IMR-90 (cell line): ENCODE results near the gene LDLRAD3. TPM values are rescaled to one million over a fixed set of nuclear protein-coding genes. Genes with fewer than 3 reads are reported as not detected.

ENCODE experiments used
- ATAC-seq: fragments of 200-7000 bp; cut with Tn5 transposase; 2 replicates; pipeline ENCODE4 v1.9.1; 2020; ENCODE audit warnings: low read depth, mild to moderate bottlenecking, moderate library complexity
- BruUV-seq: library from RNA; stranded (reverse); fragments of 400-500 nt; replicated peaks from 2 replicates; lab custom pipeline; 2021; lab: Mats Ljungman, UMichigan
- CTCF ChIA-PET: fragments of 300-600 bp; formaldehyde crosslinking; extraction: SDS; loops from one replicate; lab custom pipeline; 2021; ENCODE audit warnings: antibody characterized with exemption; lab: Yijun Ruan, JAX
- POLR2A ChIA-PET: fragments of 300-600 bp; sonication (Branson Sonifier 250); formaldehyde crosslinking; loops from one replicate; lab custom pipeline; 2022; ENCODE audit warnings: antibody characterized with exemption; ENCODE audit not compliant: unreplicated experiment; lab: Charles Lee
- DNase-seq: peaks from one replicate; pipeline ENCODE4 v3.0.0; 2013
- H2AFZ ChIP-seq: replicated peaks from 2 replicates; pipeline ENCODE3; 2013; ENCODE audit warnings: low read length, mild to moderate bottlenecking; ENCODE audit not compliant: poor library complexity
- H2AK5ac ChIP-seq: 2 replicates; pipeline ENCODE4 v1.6.1; 2013; ENCODE audit warnings: low read depth, low read length, inconsistent platforms
- H2AK9ac ChIP-seq: replicated peaks from 2 replicates; pipeline ENCODE3; 2013; ENCODE audit warnings: mild to moderate bottlenecking, low read depth, low read length, moderate library complexity; ENCODE audit not compliant: poor library complexity
- H2BK120ac ChIP-seq: 2 replicates; pipeline ENCODE4 v1.6.1; 2013; ENCODE audit warnings: low read depth, low read length, inconsistent platforms
- H2BK15ac ChIP-seq: 3 replicates; pipeline ENCODE4 v1.6.1; 2013; ENCODE audit warnings: low read depth, low read length, inconsistent platforms
- H2BK20ac ChIP-seq: 2 replicates; pipeline ENCODE4 v1.6.1; 2013; ENCODE audit warnings: low read depth, mild to moderate bottlenecking, inconsistent platforms, low read length, moderate library complexity
- H2BK5ac ChIP-seq: 2 replicates; pipeline ENCODE4 v1.6.1; 2013; ENCODE audit warnings: mild to moderate bottlenecking, low read depth, low read length, inconsistent platforms; ENCODE audit not compliant: poor library complexity, severe bottlenecking
- H3K14ac ChIP-seq: replicated peaks from 2 replicates; pipeline ENCODE4 v1.6.1; 2013; ENCODE audit warnings: low read depth, low read length, inconsistent platforms
- H3K18ac ChIP-seq: 2 replicates; pipeline ENCODE4 v1.6.1; 2013; ENCODE audit warnings: low read depth, low read length, control low read depth
- H3K23ac ChIP-seq: 2 replicates; pipeline ENCODE4 v1.6.1; 2013; ENCODE audit warnings: low read depth, low read length, inconsistent platforms
- H3K27ac ChIP-seq: 2 replicates; pipeline ENCODE4 v1.5.1; 2013; ENCODE audit warnings: mild to moderate bottlenecking, control low read depth, low read length; ENCODE audit not compliant: insufficient read depth
- H3K27me3 ChIP-seq: 2 replicates; pipeline ENCODE4 v1.6.1; 2013; ENCODE audit warnings: low read length; ENCODE audit not compliant: control insufficient read depth, insufficient read depth
- H3K36me3 ChIP-seq: 2 replicates; pipeline ENCODE4 v1.6.1; 2013; ENCODE audit warnings: low read length, mixed read lengths; ENCODE audit not compliant: control insufficient read depth, insufficient read depth
- H3K4ac ChIP-seq: 2 replicates; pipeline ENCODE4 v1.6.1; 2013; ENCODE audit warnings: low read depth, low read length, inconsistent platforms
- H3K4me1 ChIP-seq: 2 replicates; pipeline ENCODE4 v1.6.1; 2013; ENCODE audit warnings: low read length, mixed read lengths; ENCODE audit not compliant: control insufficient read depth, insufficient read depth
- H3K4me2 ChIP-seq: 2 replicates; pipeline ENCODE4 v1.6.1; 2013; ENCODE audit warnings: low read depth, mild to moderate bottlenecking, control low read depth, low read length, moderate library complexity
- H3K4me3 ChIP-seq: 2 replicates; pipeline ENCODE4 v1.5.1; 2013; ENCODE audit warnings: low read depth, mild to moderate bottlenecking, control low read depth, low read length, moderate library complexity; ENCODE audit not compliant: insufficient read depth
- H3K56ac ChIP-seq: 2 replicates; pipeline ENCODE4 v1.6.1; 2013; ENCODE audit warnings: low read length, inconsistent platforms; ENCODE audit not compliant: insufficient read depth; ENCODE audit errors: extremely low read depth
- H3K79me1 ChIP-seq, 2 experiments: 2 replicates each; pipeline ENCODE4 v1.6.1; 2013; ENCODE audit warnings: low read length in 2 of 2, inconsistent platforms in 1 of 2, low read depth in 1 of 2
- H3K9ac ChIP-seq: 2 replicates; pipeline ENCODE4 v1.6.1; 2013; ENCODE audit warnings: low read depth, low read length, control low read depth
- H3K9me1 ChIP-seq: 2 replicates; pipeline ENCODE4 v1.6.1; 2013; ENCODE audit warnings: low read length, inconsistent platforms; ENCODE audit not compliant: insufficient read depth
- H3K9me3 ChIP-seq: 2 replicates; pipeline ENCODE4 v1.6.1; 2013; ENCODE audit warnings: low read length; ENCODE audit not compliant: control insufficient read depth, insufficient read depth
- H4K20me1 ChIP-seq: 2 replicates; pipeline ENCODE4 v1.6.1; 2013; ENCODE audit warnings: low read length, inconsistent platforms; ENCODE audit not compliant: insufficient read depth
- H4K5ac ChIP-seq: 2 replicates; pipeline ENCODE4 v1.6.1; 2013; ENCODE audit warnings: mild to moderate bottlenecking, low read depth, low read length, control low read depth
- H4K8ac ChIP-seq, 2 experiments: 2 replicates each; pipeline ENCODE4 v1.6.1; 2013; ENCODE audit warnings: low read depth in 2 of 2, low read length in 2 of 2, control low read depth in 1 of 2, inconsistent platforms in 1 of 2
- H4K91ac ChIP-seq: 2 replicates; pipeline ENCODE4 v1.6.1; 2013; ENCODE audit warnings: low read depth, low read length, inconsistent platforms; ENCODE audit not compliant: insufficient read depth
- BHLHE40 ChIP-seq: fragments of 150-350 bp; IDR thresholded peaks from 2 replicates; pipeline ENCODE4 v1.6.1; 2016; ENCODE audit warnings: mild to moderate bottlenecking, low read depth, low read length
- CEBPB ChIP-seq: IDR thresholded peaks from 2 replicates; pipeline ENCODE4 v1.6.1; 2012; ENCODE audit warnings: low read depth, low read length, improper control_type of control experiment
- CHD1 ChIP-seq: IDR thresholded peaks from 2 replicates; pipeline ENCODE4 v1.6.1; 2012; ENCODE audit warnings: low read depth, low read length, improper control_type of control experiment
- FOS ChIP-seq: fragments of 150-350 bp; IDR thresholded peaks from 2 replicates; pipeline ENCODE4 v1.6.1; 2016; ENCODE audit warnings: low read depth, low read length
- MAFK ChIP-seq: IDR thresholded peaks from 2 replicates; pipeline ENCODE4 v1.6.1; 2012; ENCODE audit warnings: low read depth, low read length, improper control_type of control experiment
- MAZ ChIP-seq: IDR thresholded peaks from 2 replicates; pipeline ENCODE4 v1.6.1; 2012; ENCODE audit warnings: low read depth, mild to moderate bottlenecking, low read length, improper control_type of control experiment, moderate library complexity, borderline replicate concordance
- MXI1 ChIP-seq: IDR thresholded peaks from 2 replicates; pipeline ENCODE4 v1.6.1; 2012; ENCODE audit warnings: low read depth, mild to moderate bottlenecking, low read length, moderate library complexity, borderline replicate concordance
- NFE2L2 ChIP-seq: fragments of 150-350 bp; IDR thresholded peaks from 2 replicates; pipeline ENCODE4 v1.6.1; 2016; ENCODE audit warnings: low read depth, mild to moderate bottlenecking, low read length
- POLR2A ChIP-seq: IDR thresholded peaks from 2 replicates; pipeline ENCODE4 v1.6.1; 2012; ENCODE audit warnings: mild to moderate bottlenecking, low read depth, low read length
- RAD21 ChIP-seq: IDR thresholded peaks from 2 replicates; pipeline ENCODE4 v1.6.1; 2012; ENCODE audit warnings: low read length, improper control_type of control experiment
- RCOR1 ChIP-seq: IDR thresholded peaks from 2 replicates; pipeline ENCODE4 v1.6.1; 2012; ENCODE audit warnings: mild to moderate bottlenecking, low read length, improper control_type of control experiment; ENCODE audit not compliant: insufficient replicate concordance
- RFX5 ChIP-seq: IDR thresholded peaks from 2 replicates; pipeline ENCODE4 v1.8.0; 2012; ENCODE audit warnings: low read depth, mild to moderate bottlenecking, low read length, moderate library complexity
- SMC3 ChIP-seq: fragments of 150-350 bp; IDR thresholded peaks from 2 replicates; pipeline ENCODE4 v1.6.1; 2016; ENCODE audit warnings: low read depth, mild to moderate bottlenecking, antibody characterized with exemption, low read length, moderate library complexity
- WGBS, 2 experiments: methylation state at CpG; one replicate each; pipeline versions ENCODE4 v1.1.5 to v1.1.7; 2013; ENCODE audit warnings: missing lambda C conversion rate in 2 of 2; ENCODE audit not compliant: insufficient read length in 1 of 2; ENCODE audit errors: extremely low coverage in 2 of 2; 5-methylcytosine and 5-hydroxymethylcytosine counted together
- dilution Hi-C: fragments of 300-500 bp; cut with HindIII; formaldehyde crosslinking; loops from one replicate; pipeline ENCODE4 v1.14.3; 2018; ENCODE audit warnings: low sequenced_read_pairs; ENCODE audit not compliant: unreplicated experiment
- in situ Hi-C: fragments of 300-500 bp; cut with MboI; formaldehyde crosslinking; loops from 3 replicates; pipeline ENCODE4 v1.14.3; 2019; ENCODE audit warnings: low sequenced_read_pairs, inconsistent platforms, mixed read lengths
- intact Hi-C: fragments of 100-400 bp; cut with micrococcal nuclease; formaldehyde crosslinking; loops from 2 replicates; pipeline ENCODE4 v1.10.0; 2022
- polyA plus RNA-seq, 3 experiments: library from polyadenylated mRNA; depleted of rRNA; stranded (reverse); fragments of >200 nt; gene quantifications; 2 replicates each; pipeline ENCODE4 v1.2.3, GENCODE V29; 2012; ENCODE audit warnings: low replicate concordance in 1 of 3
- total RNA-seq: library from RNA; depleted of rRNA; stranded (reverse); fragments of >200 nt; gene quantifications from 2 replicates; pipeline ENCODE4 v1.2.3, GENCODE V29; 2012
- TF ChIP-seq, protein P1 (sequence below): conservative IDR thresholded peaks from 2 replicates; pipeline ENCODE4 v1.5.1; 2012; ENCODE audit warnings: mild to moderate bottlenecking, low read depth, low read length, improper control_type of control experiment
- TF ChIP-seq, protein P2 (sequence below): fragments of 150-350 bp; IDR thresholded peaks from 2 replicates; pipeline ENCODE4 v1.6.1; 2017; ENCODE audit warnings: mild to moderate bottlenecking, antibody characterized with exemption, low read length, low read depth
- TF ChIP-seq, protein P3 (sequence below): fragments of 150-350 bp; IDR thresholded peaks from 2 replicates; pipeline ENCODE4 v1.6.1; 2016; ENCODE audit warnings: low read depth, mild to moderate bottlenecking, low read length, moderate library complexity, borderline replicate concordance

LDLRAD3 gene
- total and polyA plus RNA-seq, 2 of the 4 experiments (the other 2 are of a cell fraction), result 2.7 to 6.4 TPM

DNA sequence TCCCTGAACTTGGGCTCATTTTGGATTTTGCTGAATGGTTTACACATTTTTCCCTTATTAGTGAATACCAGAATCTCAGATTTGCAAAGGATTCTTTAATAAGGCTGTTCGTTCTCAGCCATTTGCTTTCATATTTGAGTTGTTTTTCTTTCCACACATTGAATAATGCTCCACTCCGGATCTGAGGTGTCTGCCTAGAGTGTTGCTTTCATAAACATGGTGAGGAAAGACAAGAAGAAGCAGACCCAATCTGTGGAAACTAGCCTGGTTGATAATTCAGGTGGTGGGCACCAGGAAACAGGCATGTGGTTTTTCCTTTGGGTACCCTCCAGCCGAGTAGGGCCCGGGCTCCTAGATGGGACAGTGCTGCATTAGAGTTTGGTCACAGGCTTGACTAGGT is 35.0 kb downstream of the LDLRAD3 start:
- Histone ChIP-seq H3K56ac (no peak overlapping the region), H3K4me1 (peaks cover 6% of the 10 kb centered on the region; the same call in 1 of the 2 replicates), H2AK9ac (no peak overlapping the region), H2BK20ac (no peak overlapping the region), H3K79me1 (peaks cover 10 to 35% of the 10 kb centered on the region in 2 experiments), H3K9me1 (peaks cover 11% of the 10 kb centered on the region), H3K18ac (no peak overlapping the region), H3K4me2 (no peak overlapping the region), H3K14ac (no peak overlapping the region), H3K9me3 (no peaks in the 10 kb centered on the region), H2BK15ac (no peak overlapping the region), H2AK5ac (no peak overlapping the region), H3K4ac (no peak overlapping the region), H2BK5ac (no peak overlapping the region), H4K5ac (no peak overlapping the region), H3K27me3 (no peaks in the 10 kb centered on the region), H3K9ac (no peak overlapping the region), H4K91ac (no peak overlapping the region), H3K4me3 (no peak overlapping the region), H2AFZ (no peak overlapping the region), H4K20me1 (0 out of 2 replicates have a peak, but pooled peaks cover 5% of the 10 kb centered on the region), H3K27ac (no peak overlapping the region), H3K36me3 (no peaks in the 10 kb centered on the region), H2BK120ac (no peak overlapping the region), H4K8ac (no peak overlapping the region), H3K23ac (no peak overlapping the region)
- dilution Hi-C loops (no loop called here), intact Hi-C loops (no loop called here), in situ Hi-C loops (no loop called here)
- no peak for DNase-seq
- no TSS peak for BruUV-seq
- no peak for ATAC-seq
- 60% methylated on average over 2 of the region's 4 CpGs; no CpG with 5 or more reads in 1 of the 2 experiments for WGBS, 2 experiments
- TF ChIP-seq MAFK (no peak), RFX5 (no peak), CHD1 (no peak), MAZ (no peak), CEBPB (no peak), NFE2L2 (no peak), POLR2A (no peak), FOS (no peak), BHLHE40 (no peak), SMC3 (no peak), RAD21 (no peak), RCOR1 (no peak), MXI1 (no peak)
- TF ChIP-seq, protein P1, sequence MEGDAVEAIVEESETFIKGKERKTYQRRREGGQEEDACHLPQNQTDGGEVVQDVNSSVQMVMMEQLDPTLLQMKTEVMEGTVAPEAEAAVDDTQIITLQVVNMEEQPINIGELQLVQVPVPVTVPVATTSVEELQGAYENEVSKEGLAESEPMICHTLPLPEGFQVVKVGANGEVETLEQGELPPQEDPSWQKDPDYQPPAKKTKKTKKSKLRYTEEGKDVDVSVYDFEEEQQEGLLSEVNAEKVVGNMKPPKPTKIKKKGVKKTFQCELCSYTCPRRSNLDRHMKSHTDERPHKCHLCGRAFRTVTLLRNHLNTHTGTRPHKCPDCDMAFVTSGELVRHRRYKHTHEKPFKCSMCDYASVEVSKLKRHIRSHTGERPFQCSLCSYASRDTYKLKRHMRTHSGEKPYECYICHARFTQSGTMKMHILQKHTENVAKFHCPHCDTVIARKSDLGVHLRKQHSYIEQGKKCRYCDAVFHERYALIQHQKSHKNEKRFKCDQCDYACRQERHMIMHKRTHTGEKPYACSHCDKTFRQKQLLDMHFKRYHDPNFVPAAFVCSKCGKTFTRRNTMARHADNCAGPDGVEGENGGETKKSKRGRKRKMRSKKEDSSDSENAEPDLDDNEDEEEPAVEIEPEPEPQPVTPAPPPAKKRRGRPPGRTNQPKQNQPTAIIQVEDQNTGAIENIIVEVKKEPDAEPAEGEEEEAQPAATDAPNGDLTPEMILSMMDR, result no peak
- TF ChIP-seq, protein P2, sequence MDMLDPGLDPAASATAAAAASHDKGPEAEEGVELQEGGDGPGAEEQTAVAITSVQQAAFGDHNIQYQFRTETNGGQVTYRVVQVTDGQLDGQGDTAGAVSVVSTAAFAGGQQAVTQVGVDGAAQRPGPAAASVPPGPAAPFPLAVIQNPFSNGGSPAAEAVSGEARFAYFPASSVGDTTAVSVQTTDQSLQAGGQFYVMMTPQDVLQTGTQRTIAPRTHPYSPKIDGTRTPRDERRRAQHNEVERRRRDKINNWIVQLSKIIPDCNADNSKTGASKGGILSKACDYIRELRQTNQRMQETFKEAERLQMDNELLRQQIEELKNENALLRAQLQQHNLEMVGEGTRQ, result no peak
- TF ChIP-seq, protein P3, sequence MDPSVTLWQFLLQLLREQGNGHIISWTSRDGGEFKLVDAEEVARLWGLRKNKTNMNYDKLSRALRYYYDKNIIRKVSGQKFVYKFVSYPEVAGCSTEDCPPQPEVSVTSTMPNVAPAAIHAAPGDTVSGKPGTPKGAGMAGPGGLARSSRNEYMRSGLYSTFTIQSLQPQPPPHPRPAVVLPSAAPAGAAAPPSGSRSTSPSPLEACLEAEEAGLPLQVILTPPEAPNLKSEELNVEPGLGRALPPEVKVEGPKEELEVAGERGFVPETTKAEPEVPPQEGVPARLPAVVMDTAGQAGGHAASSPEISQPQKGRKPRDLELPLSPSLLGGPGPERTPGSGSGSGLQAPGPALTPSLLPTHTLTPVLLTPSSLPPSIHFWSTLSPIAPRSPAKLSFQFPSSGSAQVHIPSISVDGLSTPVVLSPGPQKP, result no peak
- POLR2A ChIA-PET, result no interaction called here
- CTCF ChIA-PET, result interaction anchor here (1.1 to 1.2 kb wide), 2 partner anchors 63 to 130 kb away, joined by 3 read pairs; no protein-coding TSS in a partner anchor
